ENCODE measurements around the gene PRKX.
"Not testable (repeated sequence)": the region's sequence is repeated elsewhere in the genome, so short reads cannot be mapped to it uniquely, and the experiment has no call there.

Gene PRKX

DNA sequence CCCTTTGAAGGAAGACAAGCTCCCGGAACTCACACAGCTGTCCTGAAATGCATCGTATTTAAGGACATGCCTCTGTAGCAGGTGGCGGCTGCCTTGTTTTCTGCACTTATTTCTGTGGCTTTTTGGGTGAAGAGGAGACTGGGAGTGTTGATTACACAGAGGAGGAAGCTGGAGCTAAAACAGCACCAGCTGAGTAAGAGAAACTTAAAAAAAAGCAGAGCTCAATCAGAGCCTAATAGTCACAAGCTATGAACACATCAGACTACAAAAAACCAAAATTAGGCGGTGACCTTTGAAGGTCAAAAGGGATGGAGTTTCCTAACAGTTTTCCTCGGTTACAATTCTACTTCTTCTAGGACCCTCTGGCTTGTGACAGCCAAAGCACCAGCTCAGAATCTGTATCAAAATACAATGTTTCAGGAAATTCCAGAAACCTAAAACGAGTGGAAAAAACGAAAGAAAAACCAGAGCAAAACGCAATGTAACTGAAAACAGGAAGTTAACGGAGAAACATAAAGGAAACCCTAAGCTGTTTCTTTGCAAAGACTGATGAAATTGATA lies 13.5 kb downstream of the PRKX start:
- H3K4me3 ChIP-seq (replicated peaks; ENCODE audit: low read depth, low read length) = peak overlapping the region; percentile 28
- TF ChIP-seq, protein P1, sequence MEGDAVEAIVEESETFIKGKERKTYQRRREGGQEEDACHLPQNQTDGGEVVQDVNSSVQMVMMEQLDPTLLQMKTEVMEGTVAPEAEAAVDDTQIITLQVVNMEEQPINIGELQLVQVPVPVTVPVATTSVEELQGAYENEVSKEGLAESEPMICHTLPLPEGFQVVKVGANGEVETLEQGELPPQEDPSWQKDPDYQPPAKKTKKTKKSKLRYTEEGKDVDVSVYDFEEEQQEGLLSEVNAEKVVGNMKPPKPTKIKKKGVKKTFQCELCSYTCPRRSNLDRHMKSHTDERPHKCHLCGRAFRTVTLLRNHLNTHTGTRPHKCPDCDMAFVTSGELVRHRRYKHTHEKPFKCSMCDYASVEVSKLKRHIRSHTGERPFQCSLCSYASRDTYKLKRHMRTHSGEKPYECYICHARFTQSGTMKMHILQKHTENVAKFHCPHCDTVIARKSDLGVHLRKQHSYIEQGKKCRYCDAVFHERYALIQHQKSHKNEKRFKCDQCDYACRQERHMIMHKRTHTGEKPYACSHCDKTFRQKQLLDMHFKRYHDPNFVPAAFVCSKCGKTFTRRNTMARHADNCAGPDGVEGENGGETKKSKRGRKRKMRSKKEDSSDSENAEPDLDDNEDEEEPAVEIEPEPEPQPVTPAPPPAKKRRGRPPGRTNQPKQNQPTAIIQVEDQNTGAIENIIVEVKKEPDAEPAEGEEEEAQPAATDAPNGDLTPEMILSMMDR (IDR thresholded peaks at IDR 0.05; ENCODE audit: low read length, missing control alignments) = no peak
- DNase-seq (ENCODE audit: low read depth) = peak; percentile 14

DNA sequence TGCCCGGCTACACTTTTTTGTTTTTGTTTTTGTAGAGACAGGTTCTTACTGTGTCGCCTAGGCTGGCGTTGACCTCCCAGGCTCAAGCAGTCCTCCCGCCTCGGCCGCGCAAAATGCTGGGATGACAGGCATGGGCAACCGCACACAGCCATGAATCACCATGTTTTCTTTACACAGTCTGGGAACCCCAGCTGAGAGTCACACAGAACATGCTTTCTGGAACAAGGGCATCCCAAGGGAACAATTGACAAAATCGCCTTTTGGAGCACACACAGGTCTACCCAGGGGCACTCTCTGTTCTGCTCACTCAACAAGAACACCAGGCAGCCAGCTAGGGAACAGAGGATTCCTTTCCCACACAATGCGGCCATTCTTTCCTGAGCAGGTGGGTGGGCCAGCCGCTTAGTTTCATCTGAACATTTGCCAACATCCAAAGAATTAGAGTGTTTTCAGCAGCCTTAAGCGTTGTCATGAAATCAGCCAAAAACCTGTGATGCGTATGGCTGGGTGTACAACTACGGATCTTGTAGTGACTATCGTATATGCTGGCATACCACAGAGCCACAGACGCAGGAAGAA lies 15.7 kb downstream of the PRKX start:
- no peak overlapping the region for H3K4me3 ChIP-seq (replicated peaks; ENCODE audit: low read depth, low read length)
- peak; percentile 49 for DNase-seq (ENCODE audit: low read depth)
- TF ChIP-seq, protein P1 (IDR thresholded peaks at IDR 0.05; ENCODE audit: low read length, missing control alignments) = no peak

DNA sequence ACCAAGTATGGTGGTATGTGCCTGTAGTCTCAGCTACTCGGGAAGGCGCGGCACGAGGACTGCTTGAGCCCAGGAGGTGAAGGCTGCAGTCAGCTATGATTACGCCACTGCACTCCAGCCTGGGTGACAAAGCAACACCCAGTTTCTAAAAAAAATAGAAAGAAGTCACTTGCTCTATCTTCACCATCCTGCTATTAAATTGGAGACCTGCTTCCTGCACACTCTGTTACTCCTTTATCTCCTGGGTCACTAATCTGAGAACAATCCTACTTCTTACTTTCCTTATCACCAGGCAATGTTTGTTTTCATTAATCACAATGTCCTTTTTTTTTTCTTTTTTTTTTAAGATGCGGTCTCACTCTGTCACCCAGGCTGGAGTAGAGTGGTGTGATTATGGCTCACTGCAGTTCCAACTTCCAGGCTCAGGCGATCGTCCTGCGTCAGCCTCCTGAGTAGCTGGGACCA lies 16.2 kb downstream of the PRKX start:
- H3K4me3 ChIP-seq (replicated peaks; ENCODE audit: low read depth, low read length) = no peak overlapping the region
- TF ChIP-seq, protein P1 (IDR thresholded peaks at IDR 0.05; ENCODE audit: low read length, missing control alignments) = no peak
- DNase-seq (ENCODE audit: low read depth) = no peak

DNA sequence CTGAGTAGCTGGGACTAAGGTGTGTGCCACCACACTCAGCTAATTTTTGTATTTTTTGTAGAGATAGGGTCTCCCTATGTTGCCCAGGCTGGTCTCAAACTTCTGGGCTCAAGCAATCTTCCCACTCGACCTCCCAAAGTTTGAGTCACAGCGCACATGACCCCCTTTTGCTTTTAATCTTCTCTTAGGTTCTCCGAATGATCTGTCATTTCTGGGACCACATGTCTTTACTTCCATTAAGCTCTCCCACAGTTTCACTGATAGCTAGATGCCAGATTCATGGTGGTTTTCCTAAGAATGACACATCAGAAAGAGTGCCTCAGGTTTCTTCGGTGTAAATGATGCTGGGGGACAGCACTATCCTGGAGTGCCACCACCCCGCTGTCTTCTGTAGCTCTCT lies 17.9 kb downstream of the PRKX start:
- no peak overlapping the region for H3K4me3 ChIP-seq (replicated peaks; ENCODE audit: low read depth, low read length)
- TF ChIP-seq, protein P1 (IDR thresholded peaks at IDR 0.05; ENCODE audit: low read length, missing control alignments) = no peak
- DNase-seq (ENCODE audit: low read depth) = no peak

DNA sequence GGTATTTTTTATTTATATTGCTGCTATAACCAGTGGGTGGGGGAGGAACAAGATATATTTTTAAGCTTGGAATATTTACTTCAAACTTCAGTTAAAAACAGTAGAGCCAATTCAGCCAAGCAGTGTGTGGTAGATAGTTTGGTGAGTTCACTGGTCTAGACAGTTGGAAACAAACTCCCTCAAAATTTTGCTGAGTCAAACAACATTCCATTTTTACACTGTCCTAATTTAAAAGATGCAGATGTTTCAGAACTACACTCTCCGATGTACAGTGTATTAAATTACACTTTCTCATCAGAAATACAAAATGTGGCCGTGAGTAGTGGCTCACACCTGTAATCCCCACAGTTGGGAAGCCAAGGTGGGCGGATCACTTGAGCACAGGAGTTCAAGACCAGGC lies 23.3 kb downstream of the PRKX start:
- no peak for DNase-seq (ENCODE audit: low read depth)
- H3K4me3 ChIP-seq (replicated peaks; ENCODE audit: low read depth, low read length) = no peak overlapping the region
- TF ChIP-seq, protein P1 (IDR thresholded peaks at IDR 0.05; ENCODE audit: low read length, missing control alignments) = no peak

DNA sequence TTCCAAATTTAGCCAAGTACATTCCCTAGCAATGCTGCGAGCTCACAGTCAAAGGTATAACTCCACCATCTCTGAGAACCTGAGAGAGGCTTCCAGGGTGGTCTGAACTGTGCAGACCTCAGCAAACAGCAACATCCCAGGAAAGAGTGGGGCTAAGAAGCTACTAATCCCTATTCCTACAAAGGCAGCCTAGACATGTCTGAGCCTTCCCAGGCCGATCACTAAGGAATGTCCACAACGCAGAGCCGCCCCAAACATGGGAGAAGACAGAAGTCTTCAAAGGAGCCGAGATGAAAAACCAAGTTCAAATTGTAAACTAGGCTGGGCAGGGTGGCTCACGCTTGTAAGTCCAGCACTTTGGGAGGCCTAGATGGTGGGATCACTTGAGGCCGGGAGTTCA lies 30.2 kb downstream of the PRKX start:
- not testable (repeated sequence) for DNase-seq (ENCODE audit: low read depth); H3K4me3 ChIP-seq (replicated peaks; ENCODE audit: low read depth, low read length)

DNA sequence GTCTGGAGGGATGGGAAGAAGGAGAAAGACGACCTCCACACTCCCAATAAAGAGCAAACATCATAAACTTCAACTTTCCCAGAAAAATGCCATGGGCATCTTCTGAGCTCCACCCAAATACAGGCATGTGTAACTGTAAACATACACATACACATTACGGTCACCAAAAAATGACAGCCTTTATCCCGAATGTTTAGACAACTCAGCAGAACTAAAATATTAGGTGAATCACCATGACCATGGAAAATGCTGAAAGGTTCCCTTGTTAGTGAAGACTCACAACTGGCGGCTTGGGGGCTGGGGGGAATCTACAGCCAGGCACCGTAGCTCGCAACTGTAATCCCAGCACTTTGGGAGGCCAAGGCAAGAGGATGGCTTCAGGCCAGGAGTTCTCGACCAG lies 33.0 kb downstream of the PRKX start:
- TF ChIP-seq, protein P1 (IDR thresholded peaks at IDR 0.05; ENCODE audit: low read length, missing control alignments) = no peak
- no peak overlapping the region for H3K4me3 ChIP-seq (replicated peaks; ENCODE audit: low read depth, low read length)
- no peak for DNase-seq (ENCODE audit: low read depth)

All from fibroblast of pulmonary artery (primary cell).